ENCODE measurements around the gene ZFYVE21.

Gene ZFYVE21

DNA sequence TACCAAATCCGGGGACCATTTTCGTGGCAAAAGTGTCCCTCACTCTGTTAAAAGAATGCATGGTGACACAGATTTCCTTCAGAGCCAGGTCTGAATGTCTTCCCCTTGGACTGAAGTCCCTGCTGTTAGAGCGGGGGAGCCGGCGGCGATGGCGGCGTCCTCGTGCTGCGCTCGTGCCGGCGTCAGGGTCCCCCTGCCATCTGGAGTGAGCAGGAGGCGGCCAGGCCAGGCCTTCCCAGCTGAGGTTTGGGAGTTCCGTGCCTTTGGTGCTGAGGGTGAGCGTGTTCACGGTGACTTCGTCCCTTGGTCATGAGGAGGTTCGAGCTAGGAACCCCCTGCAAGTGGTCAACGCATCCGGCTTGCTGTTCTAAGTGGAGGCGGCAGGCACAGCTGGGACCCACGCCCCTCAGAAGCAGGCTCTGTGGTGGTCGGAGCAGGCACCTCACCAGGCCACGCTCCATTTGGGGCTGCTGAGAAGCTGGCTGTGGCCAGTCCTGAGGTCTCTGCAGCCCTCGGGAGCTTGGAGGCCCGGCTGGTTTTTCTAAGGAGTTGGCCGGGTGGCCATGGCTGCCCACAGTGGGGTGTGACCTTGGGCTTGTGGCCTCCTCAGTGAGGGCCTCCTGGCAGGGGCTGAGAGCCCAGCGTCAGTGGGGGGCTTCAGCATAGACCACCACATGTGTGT lies 9.5 kb downstream of the ZFYVE21 start:
- no peak for DNase-seq (ENCODE audit: low read depth in 2 of 2)
- TF ChIP-seq, protein P1, sequence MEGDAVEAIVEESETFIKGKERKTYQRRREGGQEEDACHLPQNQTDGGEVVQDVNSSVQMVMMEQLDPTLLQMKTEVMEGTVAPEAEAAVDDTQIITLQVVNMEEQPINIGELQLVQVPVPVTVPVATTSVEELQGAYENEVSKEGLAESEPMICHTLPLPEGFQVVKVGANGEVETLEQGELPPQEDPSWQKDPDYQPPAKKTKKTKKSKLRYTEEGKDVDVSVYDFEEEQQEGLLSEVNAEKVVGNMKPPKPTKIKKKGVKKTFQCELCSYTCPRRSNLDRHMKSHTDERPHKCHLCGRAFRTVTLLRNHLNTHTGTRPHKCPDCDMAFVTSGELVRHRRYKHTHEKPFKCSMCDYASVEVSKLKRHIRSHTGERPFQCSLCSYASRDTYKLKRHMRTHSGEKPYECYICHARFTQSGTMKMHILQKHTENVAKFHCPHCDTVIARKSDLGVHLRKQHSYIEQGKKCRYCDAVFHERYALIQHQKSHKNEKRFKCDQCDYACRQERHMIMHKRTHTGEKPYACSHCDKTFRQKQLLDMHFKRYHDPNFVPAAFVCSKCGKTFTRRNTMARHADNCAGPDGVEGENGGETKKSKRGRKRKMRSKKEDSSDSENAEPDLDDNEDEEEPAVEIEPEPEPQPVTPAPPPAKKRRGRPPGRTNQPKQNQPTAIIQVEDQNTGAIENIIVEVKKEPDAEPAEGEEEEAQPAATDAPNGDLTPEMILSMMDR (IDR thresholded peaks at IDR 0.05; ENCODE audit: low read depth, low read length) = no peak

DNA sequence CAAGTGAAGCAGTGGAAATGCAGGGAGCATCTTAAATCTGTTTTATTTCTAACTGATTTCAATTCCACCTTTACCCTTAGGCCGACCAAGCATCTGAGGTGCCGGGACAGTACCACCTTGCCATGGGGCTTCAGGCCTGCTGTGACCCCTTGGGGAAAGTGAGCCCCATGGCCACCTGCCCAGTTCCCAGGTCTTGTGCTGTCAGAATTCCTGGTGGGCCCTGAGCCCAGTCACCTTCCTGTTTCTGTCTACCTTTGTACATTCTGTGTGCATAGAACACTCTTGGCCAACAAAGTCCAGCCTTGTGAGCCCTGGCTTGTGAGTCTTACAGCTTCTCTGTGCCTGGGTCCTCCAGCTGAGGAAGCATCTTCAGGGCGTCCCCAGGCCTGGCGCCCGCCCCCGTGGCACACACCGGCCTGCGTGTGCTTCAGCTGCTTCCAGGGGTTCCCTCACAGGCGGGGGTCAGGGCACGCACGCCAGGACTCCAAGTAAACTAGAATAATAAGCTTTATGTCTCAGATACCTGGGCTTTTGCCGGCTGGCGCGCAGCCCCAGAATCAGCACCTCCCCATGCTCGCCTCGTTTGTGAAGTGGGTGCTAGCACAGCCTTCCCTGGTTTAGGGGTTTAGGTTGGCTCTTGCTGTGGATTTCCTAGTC lies 10.3 kb downstream of the ZFYVE21 start:
- H3K4me3 ChIP-seq (replicated peaks in 1 of 2; ENCODE audit: low read depth in 2 of 2, low read length in 2 of 2) = no peak overlapping the region
- DNase-seq (ENCODE audit: low read depth in 2 of 2) = no peak
- TF ChIP-seq, protein P1 (IDR thresholded peaks at IDR 0.05; ENCODE audit: low read depth, low read length) = no peak

More for the DNA sequence above, 9.5 kb downstream of the ZFYVE21 start:
- no peak overlapping the region for H3K4me3 ChIP-seq (replicated peaks in 1 of 2; ENCODE audit: low read depth in 2 of 2, low read length in 2 of 2)

DNA sequence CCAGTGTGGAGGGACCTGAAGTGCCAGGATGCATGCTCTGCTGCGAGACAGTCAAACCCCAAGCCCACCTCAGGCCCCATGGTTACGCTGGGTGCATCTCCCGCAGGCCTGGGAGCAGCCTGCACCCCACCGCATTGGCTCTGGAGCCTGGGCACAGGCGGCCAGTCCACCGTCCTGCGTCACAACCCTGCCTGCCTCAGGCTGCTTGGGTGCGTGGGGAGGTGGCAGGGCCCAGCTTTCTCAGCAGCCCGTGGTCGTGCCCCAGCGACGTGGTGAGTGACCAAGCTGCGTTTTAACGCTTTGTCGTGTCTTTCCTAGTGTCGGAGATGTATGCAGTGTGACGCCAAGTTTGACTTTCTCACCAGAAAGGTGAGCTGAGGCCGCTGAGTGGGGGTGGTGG lies 10.9 kb downstream of the ZFYVE21 start:
- TF ChIP-seq, protein P1 (IDR thresholded peaks at IDR 0.05; ENCODE audit: low read depth, low read length) = no peak
- DNase-seq (ENCODE audit: low read depth in 2 of 2) = no peak
- no peak overlapping the region for H3K4me3 ChIP-seq (replicated peaks in 1 of 2; ENCODE audit: low read depth in 2 of 2, low read length in 2 of 2)

DNA sequence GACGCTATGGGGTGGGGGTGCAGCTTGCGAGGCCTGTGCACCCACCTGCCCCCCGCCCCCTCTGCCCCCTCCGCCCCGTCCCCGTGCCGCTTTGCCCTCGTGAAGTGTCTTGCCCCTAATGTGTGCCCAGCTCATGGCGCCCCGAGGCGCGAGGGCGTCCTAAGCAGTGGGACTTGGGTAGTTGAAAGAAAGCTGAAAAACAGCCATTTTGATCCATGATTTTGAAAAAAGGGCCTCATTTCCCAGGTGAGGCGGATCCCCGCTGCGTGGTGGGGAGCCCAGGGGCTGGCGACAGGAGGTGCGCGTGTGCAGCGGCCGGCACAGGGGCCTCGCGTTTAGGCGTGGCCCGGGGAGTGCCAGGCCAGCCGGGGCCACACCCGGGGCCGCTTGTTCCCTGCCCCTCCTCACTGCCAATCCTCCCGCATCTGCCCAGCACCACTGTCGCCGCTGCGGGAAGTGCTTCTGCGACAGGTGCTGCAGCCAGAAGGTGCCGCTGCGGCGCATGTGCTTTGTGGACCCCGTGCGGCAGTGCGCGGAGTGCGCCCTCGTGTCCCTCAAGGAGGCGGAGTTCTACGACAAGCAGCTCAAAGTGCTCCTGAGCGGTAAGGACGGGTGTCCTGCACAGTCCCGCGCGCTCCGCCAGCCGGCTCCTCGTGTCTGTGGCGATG lies 11.8 kb downstream of the ZFYVE21 start:
- no peak for DNase-seq (ENCODE audit: low read depth in 2 of 2)
- H3K4me3 ChIP-seq (replicated peaks in 1 of 2; ENCODE audit: low read depth in 2 of 2, low read length in 2 of 2) = no peak overlapping the region
- TF ChIP-seq, protein P1 (IDR thresholded peaks at IDR 0.05; ENCODE audit: low read depth, low read length) = no peak

DNA sequence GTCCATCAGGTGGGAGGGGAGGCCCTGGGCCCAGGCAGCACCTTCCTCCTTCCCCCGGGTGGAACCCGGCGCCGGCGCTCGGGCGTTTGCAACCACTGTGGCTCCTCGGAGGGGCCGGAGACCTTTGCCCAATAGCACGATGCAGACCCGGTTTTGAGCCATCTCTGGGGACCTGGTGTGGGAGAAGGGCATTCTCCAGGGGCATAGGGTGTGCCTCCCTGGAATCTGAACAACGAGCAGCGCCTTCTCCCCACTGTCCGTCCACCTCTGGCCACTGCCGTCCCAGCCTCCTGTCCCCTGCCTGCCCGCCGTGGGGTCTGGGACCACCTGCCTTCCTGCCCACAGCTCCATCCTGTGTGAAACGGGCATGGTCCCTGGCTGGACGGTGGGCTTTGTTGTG lies 12.5 kb downstream of the ZFYVE21 start:
- TF ChIP-seq, protein P1 (IDR thresholded peaks at IDR 0.05; ENCODE audit: low read depth, low read length) = no peak
- DNase-seq (ENCODE audit: low read depth in 2 of 2) = no peak
- no peak overlapping the region for H3K4me3 ChIP-seq (replicated peaks in 1 of 2; ENCODE audit: low read depth in 2 of 2, low read length in 2 of 2)

DNA sequence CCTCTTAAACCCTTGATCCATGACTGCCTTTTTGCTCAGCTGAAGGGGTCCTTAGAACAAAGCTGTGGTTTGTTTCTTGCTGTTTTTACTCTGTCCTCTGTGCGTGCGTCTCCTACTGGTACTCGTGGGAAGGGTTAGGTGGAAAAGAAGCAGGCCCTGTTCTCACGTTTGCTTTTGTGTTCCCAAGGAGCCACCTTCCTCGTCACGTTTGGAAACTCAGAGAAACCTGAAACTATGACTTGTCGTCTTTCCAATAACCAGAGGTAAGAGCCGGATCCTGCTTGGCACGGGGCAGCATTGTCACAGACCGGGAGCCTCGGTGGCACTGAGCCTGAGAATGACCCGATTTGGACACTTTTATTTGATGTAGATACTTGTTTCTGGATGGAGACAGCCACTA lies 13.1 kb downstream of the ZFYVE21 start:
- DNase-seq (ENCODE audit: low read depth in 2 of 2) = no peak
- TF ChIP-seq, protein P1 (IDR thresholded peaks at IDR 0.05; ENCODE audit: low read depth, low read length) = no peak
- H3K4me3 ChIP-seq (replicated peaks in 1 of 2; ENCODE audit: low read depth in 2 of 2, low read length in 2 of 2) = no peak overlapping the region

All from cardiac fibroblast (primary cell).